ENCODE measurements around the gene NRTN. TPM values are rescaled to one million over a fixed set of nuclear protein-coding genes. Genes with fewer than 3 reads are reported as not detected.

NRTN gene
- polyA plus RNA-seq, 1 donor from 2014 or later, result 0.62 TPM

GRCh38 chr19:5793188-5793587, 11.7 kb upstream of the NRTN start:
- H2AFZ ChIP-seq (ENCODE audit: low read depth, low read length), result no peak overlapping the region
- no peak overlapping the region for H3K4me3 ChIP-seq (ENCODE audit: low read length)
- no peaks in the 10 kb centered on the region for H3K9me3 ChIP-seq (ENCODE audit: low read length)
- H3K9ac ChIP-seq (ENCODE audit: low read length), result no peak overlapping the region
- H3F3A ChIP-seq (ENCODE audit: insufficient read depth, low read length, poor library complexity, severe bottlenecking), result no peaks in the 10 kb centered on the region
- no peaks in the 10 kb centered on the region for H3K27me3 ChIP-seq (ENCODE audit: insufficient read depth, low read depth, low read length)
- no peaks in the 10 kb centered on the region for H3K9me2 ChIP-seq (ENCODE audit: insufficient read depth, low read length)
- H3K36me3 ChIP-seq (ENCODE audit: insufficient read depth, low read length), result no peaks in the 10 kb centered on the region
- no peak overlapping the region for H3K27ac ChIP-seq (ENCODE audit: low read length)
- no peak for TF ChIP-seq TAF1 (IDR thresholded peaks at IDR 0.05; ENCODE audit: low read depth)
- TF ChIP-seq EP300 (conservative IDR thresholded peaks at IDR 0.05; ENCODE audit: poor library complexity, severe bottlenecking), result no peak
- TF ChIP-seq EZH2 (IDR thresholded peaks at IDR 0.05; ENCODE audit: borderline replicate concordance, insufficient read depth, low read length, poor library complexity, severe bottlenecking), result no peak
- TF ChIP-seq, protein P1, sequence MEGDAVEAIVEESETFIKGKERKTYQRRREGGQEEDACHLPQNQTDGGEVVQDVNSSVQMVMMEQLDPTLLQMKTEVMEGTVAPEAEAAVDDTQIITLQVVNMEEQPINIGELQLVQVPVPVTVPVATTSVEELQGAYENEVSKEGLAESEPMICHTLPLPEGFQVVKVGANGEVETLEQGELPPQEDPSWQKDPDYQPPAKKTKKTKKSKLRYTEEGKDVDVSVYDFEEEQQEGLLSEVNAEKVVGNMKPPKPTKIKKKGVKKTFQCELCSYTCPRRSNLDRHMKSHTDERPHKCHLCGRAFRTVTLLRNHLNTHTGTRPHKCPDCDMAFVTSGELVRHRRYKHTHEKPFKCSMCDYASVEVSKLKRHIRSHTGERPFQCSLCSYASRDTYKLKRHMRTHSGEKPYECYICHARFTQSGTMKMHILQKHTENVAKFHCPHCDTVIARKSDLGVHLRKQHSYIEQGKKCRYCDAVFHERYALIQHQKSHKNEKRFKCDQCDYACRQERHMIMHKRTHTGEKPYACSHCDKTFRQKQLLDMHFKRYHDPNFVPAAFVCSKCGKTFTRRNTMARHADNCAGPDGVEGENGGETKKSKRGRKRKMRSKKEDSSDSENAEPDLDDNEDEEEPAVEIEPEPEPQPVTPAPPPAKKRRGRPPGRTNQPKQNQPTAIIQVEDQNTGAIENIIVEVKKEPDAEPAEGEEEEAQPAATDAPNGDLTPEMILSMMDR (IDR thresholded peaks at IDR 0.05; ENCODE audit: poor library complexity, severe bottlenecking), result no peak
- no peak for TF ChIP-seq POLR2AphosphoS5 (IDR thresholded peaks at IDR 0.05)
- TF ChIP-seq RAD21 (conservative IDR thresholded peaks at IDR 0.05), result no peak
- no peak for TF ChIP-seq MXI1 (conservative IDR thresholded peaks at IDR 0.05; ENCODE audit: poor library complexity, severe bottlenecking)
- TF ChIP-seq REST (IDR thresholded peaks at IDR 0.05; ENCODE audit: borderline replicate concordance), result no peak
- TF ChIP-seq SMC3 (conservative IDR thresholded peaks at IDR 0.05; ENCODE audit: poor library complexity), result no peak
- no peaks in the 10 kb centered on the region for H4K20me1 ChIP-seq (ENCODE audit: insufficient read depth)
- no peaks in the 10 kb centered on the region for H3K79me2 ChIP-seq (replicated peaks; ENCODE audit: insufficient read depth, low read length)
- H3K4me2 ChIP-seq (ENCODE audit: low read length), result no peak overlapping the region

- H3F3A ChIP-seq (ENCODE audit: insufficient read depth, low read length, poor library complexity, severe bottlenecking), result no peaks in the 10 kb centered on the region
- no peaks in the 10 kb centered on the region for H3K36me3 ChIP-seq (ENCODE audit: insufficient read depth, low read length)
- no peak overlapping the region for H2AFZ ChIP-seq (ENCODE audit: low read depth, low read length)
- no peak overlapping the region for H3K27ac ChIP-seq (ENCODE audit: low read length)
- H3K4me2 ChIP-seq (ENCODE audit: low read length), result no peak overlapping the region
- H3K4me3 ChIP-seq (ENCODE audit: low read length), result no peak overlapping the region
- no peak overlapping the region for H3K9ac ChIP-seq (ENCODE audit: low read length)
- no peaks in the 10 kb centered on the region for H3K9me2 ChIP-seq (ENCODE audit: insufficient read depth, low read length)
- TF ChIP-seq REST (IDR thresholded peaks at IDR 0.05; ENCODE audit: borderline replicate concordance) (no peak), MXI1 (conservative IDR thresholded peaks at IDR 0.05; ENCODE audit: poor library complexity, severe bottlenecking) (no peak), POLR2AphosphoS5 (IDR thresholded peaks at IDR 0.05) (no peak), TAF1 (IDR thresholded peaks at IDR 0.05; ENCODE audit: low read depth) (no peak), EP300 (conservative IDR thresholded peaks at IDR 0.05; ENCODE audit: poor library complexity, severe bottlenecking) (no peak), RAD21 (conservative IDR thresholded peaks at IDR 0.05) (no peak), SMC3 (conservative IDR thresholded peaks at IDR 0.05; ENCODE audit: poor library complexity) (no peak), EZH2 (IDR thresholded peaks at IDR 0.05; ENCODE audit: borderline replicate concordance, insufficient read depth, low read length, poor library complexity, severe bottlenecking) (no peak)
- TF ChIP-seq, protein P1 (IDR thresholded peaks at IDR 0.05; ENCODE audit: poor library complexity, severe bottlenecking), result no peak
- no peaks in the 10 kb centered on the region for H4K20me1 ChIP-seq (ENCODE audit: insufficient read depth)
- no peaks in the 10 kb centered on the region for H3K79me2 ChIP-seq (replicated peaks; ENCODE audit: insufficient read depth, low read length)
- no peaks in the 10 kb centered on the region for H3K9me3 ChIP-seq (ENCODE audit: low read length)
- H3K27me3 ChIP-seq (ENCODE audit: insufficient read depth, low read depth, low read length), result no peaks in the 10 kb centered on the region
Observed at GRCh38 chr19:5795382-5795919, 9.4 kb upstream of the NRTN start.
